ENCODE results near the gene SLC25A21.

The SLC25A21 gene

GRCh38 chr14:37203423-37203822 lies 31.0 kb upstream of the SLC25A21 start:
- no peak for DNase-seq (ENCODE audit: low read depth)
- TF ChIP-seq, protein P1, sequence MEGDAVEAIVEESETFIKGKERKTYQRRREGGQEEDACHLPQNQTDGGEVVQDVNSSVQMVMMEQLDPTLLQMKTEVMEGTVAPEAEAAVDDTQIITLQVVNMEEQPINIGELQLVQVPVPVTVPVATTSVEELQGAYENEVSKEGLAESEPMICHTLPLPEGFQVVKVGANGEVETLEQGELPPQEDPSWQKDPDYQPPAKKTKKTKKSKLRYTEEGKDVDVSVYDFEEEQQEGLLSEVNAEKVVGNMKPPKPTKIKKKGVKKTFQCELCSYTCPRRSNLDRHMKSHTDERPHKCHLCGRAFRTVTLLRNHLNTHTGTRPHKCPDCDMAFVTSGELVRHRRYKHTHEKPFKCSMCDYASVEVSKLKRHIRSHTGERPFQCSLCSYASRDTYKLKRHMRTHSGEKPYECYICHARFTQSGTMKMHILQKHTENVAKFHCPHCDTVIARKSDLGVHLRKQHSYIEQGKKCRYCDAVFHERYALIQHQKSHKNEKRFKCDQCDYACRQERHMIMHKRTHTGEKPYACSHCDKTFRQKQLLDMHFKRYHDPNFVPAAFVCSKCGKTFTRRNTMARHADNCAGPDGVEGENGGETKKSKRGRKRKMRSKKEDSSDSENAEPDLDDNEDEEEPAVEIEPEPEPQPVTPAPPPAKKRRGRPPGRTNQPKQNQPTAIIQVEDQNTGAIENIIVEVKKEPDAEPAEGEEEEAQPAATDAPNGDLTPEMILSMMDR (IDR thresholded peaks at IDR 0.05; ENCODE audit: low read depth, low read length, missing control alignments): no peak
- no peak overlapping the region for H3K4me3 ChIP-seq (ENCODE audit: low read depth, low read length)

DNA sequence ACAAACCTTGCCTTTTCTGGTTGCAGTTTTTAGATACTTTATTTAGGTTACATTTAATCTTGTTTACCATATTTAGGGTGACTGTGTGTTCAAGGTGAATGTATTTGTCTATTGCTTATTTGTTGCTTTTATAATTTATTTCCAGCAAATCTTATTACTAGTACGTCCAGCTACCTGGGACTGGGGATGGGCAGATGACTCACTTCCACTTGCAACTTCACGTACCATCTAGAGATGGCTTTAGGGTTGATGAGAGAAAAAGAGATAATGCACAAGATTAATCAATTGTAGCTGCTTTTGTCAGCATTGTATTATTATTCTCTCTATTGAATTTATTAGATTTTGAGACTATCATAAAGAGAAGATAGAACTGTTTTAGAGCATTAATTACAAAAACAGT lies 30.4 kb upstream of the SLC25A21 start:
- TF ChIP-seq, protein P1 (IDR thresholded peaks at IDR 0.05; ENCODE audit: low read depth, low read length, missing control alignments): no peak
- DNase-seq (ENCODE audit: low read depth): no peak
- no peak overlapping the region for H3K4me3 ChIP-seq (ENCODE audit: low read depth, low read length)

DNA sequence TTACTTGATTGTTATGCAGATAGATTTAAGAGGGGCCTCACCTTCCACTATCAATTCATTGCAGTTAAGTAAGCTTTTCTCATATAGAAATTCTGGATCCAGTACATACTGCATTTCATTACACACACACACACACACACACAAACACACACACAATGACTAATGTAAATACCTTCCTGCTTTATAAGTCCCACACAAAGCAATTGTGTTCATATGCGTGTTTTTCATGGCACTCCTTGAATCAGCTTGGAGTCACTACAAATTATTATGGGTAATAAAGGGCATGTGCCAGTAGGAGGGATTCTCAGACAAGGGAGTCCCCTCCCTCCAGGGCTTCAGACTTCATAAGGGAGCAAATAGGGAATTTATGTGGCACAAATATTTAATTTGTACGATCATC lies 29.9 kb upstream of the SLC25A21 start:
- TF ChIP-seq, protein P1 (IDR thresholded peaks at IDR 0.05; ENCODE audit: low read depth, low read length, missing control alignments): no peak
- no peak for DNase-seq (ENCODE audit: low read depth)
- H3K4me3 ChIP-seq (ENCODE audit: low read depth, low read length): no peak overlapping the region

DNA sequence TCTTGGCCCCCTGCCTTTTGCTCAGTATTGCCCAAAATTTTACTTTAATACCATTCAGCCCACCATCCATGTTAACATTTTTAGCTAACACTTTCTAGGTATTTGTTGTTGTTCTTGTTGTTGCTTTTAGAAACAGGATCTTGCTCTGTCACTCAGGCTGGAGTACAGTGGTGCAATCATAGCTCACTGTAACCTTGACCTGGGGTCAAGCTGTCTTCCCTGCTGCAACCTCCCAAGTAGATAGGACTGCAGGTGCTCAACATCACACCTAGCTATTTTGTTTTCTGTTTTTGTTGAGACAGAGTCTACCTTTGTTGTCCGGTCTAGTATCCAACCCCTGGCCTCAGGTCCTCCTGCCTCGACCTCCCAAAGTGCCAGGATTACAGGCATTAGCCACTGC lies 29.3 kb upstream of the SLC25A21 start:
- TF ChIP-seq, protein P1 (IDR thresholded peaks at IDR 0.05; ENCODE audit: low read depth, low read length, missing control alignments): no peak
- H3K4me3 ChIP-seq (ENCODE audit: low read depth, low read length): no peak overlapping the region
- DNase-seq (ENCODE audit: low read depth): no peak

DNA sequence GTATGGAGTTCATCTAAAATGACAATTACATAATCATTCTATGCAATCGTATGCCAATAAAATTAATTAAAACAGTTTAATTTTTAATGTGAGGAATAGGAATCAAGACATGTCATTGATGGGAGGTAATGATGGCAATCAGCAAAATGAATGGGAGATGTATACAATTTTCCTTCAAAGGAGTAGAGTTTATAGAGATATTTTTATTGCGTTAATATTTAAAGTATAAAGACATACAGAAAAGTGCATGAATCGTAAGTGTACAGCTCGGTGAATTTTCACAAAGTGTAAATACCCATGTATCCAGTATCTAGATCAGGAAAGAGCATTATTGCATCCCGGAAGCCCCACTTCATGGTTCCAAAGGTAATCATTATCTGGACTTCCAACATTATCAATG lies 26.5 kb upstream of the SLC25A21 start:
- no peak for DNase-seq (ENCODE audit: low read depth)
- no peak overlapping the region for H3K4me3 ChIP-seq (ENCODE audit: low read depth, low read length)

DNA sequence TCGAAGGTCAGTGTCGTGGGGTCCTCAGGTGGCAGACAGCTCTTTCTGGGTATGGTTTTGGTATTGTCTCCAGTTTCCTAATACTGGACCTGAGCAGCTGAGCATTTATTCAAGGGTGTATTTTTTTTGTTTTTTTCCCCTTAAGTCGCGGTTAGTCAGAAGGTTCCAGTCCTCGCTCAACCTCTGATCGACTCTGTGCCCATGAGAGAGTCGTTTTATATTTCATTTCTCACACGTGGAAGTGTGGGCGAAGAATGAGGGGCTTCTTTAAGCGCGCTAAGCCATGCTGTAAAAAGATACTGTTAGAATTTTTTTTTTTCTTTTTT lies 25.8 kb upstream of the SLC25A21 start:
- H3K4me3 ChIP-seq (ENCODE audit: low read depth, low read length): no peak overlapping the region
- no peak for DNase-seq (ENCODE audit: low read depth)
- TF ChIP-seq, protein P1 (IDR thresholded peaks at IDR 0.05; ENCODE audit: low read depth, low read length, missing control alignments): no peak

More for the DNA sequence above, 26.5 kb upstream of the SLC25A21 start:
- TF ChIP-seq, protein P1 (IDR thresholded peaks at IDR 0.05; ENCODE audit: low read depth, low read length, missing control alignments): no peak

DNA sequence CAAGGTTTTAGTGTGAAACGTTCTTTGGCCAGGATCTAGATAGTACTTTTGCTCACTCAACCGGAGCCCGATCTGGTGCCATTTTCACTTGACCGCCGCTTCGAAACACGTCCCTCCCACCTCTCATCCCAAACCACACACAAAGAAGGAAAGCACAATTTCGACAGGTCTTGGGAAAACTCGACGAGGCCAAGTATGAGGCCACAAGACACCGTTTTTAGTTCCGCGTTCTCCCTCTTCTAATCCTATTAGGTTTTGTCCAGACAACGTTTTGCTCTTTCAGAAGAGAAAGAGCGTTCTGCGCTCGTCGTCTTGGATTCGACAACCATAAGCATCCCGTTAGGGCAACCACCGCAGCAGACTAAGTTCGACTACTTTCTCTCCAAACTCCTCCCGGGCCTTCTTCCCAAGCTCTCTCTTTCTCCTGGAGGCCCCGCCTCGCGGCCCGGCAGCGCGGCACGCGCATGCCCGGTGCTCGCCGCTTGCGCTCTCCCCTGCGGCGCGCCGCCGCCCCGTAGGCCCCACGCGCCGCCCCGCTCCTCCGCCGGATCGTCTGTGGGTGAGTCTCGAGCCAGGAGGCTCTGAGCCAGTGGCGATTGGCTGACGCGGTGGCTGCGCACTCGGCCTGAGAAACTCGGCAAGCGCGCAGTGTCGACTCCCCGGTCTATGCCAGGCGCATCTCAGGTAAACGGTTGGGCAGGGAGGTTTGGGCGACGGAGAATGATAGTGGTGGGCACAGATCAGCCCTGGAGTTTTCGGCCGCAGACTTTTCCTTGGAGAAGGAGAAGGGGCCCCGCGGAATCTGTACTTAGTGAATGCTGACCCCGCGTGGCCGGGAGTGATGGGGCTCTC lies 25.2 kb upstream of the SLC25A21 start, which contains the start of gene MIPOL1:
Gene MIPOL1, plus strand, starts transcription at position 517 of the 852 bp plus-strand sequence. CDS start 49,952 bp downstream, outside the sequence.
- TF ChIP-seq, protein P1 (IDR thresholded peaks at IDR 0.05; ENCODE audit: low read depth, low read length, missing control alignments): no peak
- no peak within 1 kb of the TSS for H3K4me3 ChIP-seq (ENCODE audit: low read depth, low read length)
- no peak for DNase-seq (ENCODE audit: low read depth)

All from GM12864 (cell line).